ENCODE data around the gene HTRA1. TPM values are rescaled to one million over a fixed set of nuclear protein-coding genes. Genes with fewer than 3 reads are reported as not detected.

The HTRA1 gene
- total RNA-seq, 3 donors from 2014 or later = 11.0 to 122 (median 28.9) TPM

DNA sequence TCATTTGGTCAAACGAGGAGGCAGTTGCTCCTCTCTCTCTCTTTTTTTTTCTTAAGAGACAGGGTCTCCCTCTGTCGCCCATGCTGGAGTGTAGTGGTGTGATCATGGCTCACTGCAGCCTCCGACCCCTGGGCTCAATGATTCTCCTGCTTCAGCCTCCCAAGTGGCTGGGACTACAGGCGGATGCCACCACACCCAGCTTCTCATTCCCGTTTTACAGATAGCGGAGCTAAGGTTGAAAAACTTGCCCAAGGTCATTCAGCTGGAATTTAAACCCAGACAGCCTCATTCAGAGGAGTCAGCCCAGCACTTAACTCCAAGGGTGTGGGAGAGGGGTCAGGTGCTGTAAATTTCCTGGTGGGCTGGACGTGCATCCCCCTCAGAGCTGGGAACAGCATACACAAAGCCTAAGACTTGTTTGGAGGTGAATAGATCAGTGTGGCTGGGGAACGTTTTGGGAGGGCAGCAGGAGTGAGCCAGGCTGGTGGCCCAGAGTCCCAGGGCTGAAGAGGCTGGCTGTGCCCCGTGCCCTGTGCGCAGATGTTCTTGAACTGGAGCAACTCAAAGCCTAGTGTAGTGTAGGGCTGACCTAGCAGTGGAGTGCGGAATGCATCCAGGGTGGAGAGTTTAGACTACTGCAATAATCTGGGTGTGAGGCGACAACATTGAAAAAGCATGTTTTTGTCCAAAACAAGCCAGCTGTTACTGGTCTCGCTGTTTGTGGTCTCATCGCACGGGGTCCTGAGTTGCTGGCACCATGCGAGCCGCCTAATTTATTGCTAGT lies 2.3 kb downstream of the HTRA1 start:
- Histone ChIP-seq H3K36me3 (ENCODE audit: low read depth) (no peaks in the 10 kb centered on the region), H3K4me3 (no peak overlapping the region), H3K9me3 (no peaks in the 10 kb centered on the region), H3K4me1 (ENCODE audit: low read depth) (peaks cover 15% of the 10 kb centered on the region)
- no peak for DNase-seq
- intact Hi-C loops (cut with DNase I, micrococcal nuclease) = no loop called here
- TF ChIP-seq, protein P1, sequence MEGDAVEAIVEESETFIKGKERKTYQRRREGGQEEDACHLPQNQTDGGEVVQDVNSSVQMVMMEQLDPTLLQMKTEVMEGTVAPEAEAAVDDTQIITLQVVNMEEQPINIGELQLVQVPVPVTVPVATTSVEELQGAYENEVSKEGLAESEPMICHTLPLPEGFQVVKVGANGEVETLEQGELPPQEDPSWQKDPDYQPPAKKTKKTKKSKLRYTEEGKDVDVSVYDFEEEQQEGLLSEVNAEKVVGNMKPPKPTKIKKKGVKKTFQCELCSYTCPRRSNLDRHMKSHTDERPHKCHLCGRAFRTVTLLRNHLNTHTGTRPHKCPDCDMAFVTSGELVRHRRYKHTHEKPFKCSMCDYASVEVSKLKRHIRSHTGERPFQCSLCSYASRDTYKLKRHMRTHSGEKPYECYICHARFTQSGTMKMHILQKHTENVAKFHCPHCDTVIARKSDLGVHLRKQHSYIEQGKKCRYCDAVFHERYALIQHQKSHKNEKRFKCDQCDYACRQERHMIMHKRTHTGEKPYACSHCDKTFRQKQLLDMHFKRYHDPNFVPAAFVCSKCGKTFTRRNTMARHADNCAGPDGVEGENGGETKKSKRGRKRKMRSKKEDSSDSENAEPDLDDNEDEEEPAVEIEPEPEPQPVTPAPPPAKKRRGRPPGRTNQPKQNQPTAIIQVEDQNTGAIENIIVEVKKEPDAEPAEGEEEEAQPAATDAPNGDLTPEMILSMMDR (IDR thresholded peaks at IDR 0.05) = no peak
- no peak for ATAC-seq

DNA sequence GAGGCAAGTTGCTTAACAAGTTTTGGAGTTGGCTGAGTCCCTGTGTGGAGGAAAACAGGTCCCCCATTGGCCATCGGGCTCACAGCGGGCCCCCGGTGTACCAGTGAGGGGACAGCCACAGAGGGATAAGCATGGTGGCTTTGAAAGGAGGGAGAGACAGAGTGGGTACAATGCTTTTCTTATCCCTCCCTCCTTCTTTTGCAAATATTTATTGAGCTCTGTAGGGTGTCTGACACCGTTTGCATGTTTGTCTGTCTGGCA lies 2.8 kb downstream of the HTRA1 start:
- TF ChIP-seq, protein P1 (IDR thresholded peaks at IDR 0.05) = no peak
- no peak for DNase-seq
- Histone ChIP-seq H3K4me1 (ENCODE audit: low read depth) (peaks cover 15% of the 10 kb centered on the region), H3K9me3 (no peaks in the 10 kb centered on the region), H3K36me3 (ENCODE audit: low read depth) (no peaks in the 10 kb centered on the region), H3K4me3 (no peak overlapping the region)
- ATAC-seq = no peak
- intact Hi-C loops (cut with DNase I, micrococcal nuclease) = no loop called here

DNA sequence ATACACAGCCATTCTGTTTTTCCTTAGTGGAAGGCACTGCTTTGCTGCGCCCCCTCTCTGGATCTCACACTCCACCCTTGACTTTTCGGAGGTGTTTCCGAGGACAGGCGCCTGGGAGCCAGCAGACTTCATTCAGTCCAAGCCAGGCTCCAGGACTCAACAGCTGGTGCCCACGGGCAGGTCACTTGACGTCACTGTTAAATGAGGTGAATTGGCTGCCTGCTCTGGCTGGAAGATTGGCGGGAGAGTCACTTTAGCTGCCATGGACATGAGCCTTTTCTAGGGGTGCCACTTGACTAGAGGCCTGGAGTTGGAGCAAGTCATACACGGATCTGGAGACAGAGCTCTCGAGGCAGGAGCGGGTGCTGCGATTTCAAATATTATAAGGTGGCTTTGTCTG lies 3.2 kb downstream of the HTRA1 start:
- Histone ChIP-seq H3K9me3 (no peaks in the 10 kb centered on the region), H3K4me3 (no peak overlapping the region), H3K36me3 (ENCODE audit: low read depth) (no peaks in the 10 kb centered on the region), H3K4me1 (ENCODE audit: low read depth) (peaks cover 15% of the 10 kb centered on the region)
- TF ChIP-seq, protein P1 (IDR thresholded peaks at IDR 0.05) = no peak
- no peak for DNase-seq
- intact Hi-C loops (cut with DNase I, micrococcal nuclease) = no loop called here
- ATAC-seq = no peak

DNA sequence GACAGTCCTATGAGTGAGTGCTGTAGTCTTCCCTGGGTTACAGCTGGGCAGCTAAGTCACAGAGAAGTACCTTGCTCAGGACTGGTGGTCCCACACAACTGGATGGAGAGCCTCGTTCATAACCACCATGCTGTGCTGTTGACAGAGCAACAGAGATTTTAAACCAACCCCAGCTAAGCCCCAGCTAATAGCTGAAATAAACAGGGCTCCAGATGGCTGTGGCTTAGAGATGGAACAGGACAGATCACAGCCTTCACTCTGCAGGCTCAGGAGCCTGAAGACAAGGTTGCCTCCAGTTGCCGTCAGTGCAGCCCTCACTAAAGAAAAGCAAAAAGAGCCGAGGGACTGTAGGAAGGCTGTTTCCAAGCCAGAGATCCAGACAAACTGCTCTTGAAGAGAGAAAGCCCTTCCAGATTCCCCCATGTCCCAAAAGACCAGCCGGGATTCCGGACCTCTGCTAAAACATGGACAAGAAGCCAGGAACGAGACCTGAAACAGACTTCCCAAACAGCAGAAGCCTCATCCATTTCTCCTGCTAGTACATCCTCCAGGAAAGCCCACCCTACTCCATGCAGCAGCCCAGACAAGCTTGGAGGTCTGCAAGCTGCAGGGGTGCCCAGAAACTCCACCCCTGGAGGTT lies 4.2 kb downstream of the HTRA1 start:
- Histone ChIP-seq H3K4me1 (ENCODE audit: low read depth) (peaks cover 12% of the 10 kb centered on the region), H3K4me3 (no peak overlapping the region), H3K9me3 (no peaks in the 10 kb centered on the region), H3K36me3 (ENCODE audit: low read depth) (no peaks in the 10 kb centered on the region)
- ATAC-seq = no peak
- intact Hi-C loops (cut with DNase I, micrococcal nuclease) = no loop called here
- DNase-seq = no peak
- TF ChIP-seq, protein P1 (IDR thresholded peaks at IDR 0.05) = no peak

DNA sequence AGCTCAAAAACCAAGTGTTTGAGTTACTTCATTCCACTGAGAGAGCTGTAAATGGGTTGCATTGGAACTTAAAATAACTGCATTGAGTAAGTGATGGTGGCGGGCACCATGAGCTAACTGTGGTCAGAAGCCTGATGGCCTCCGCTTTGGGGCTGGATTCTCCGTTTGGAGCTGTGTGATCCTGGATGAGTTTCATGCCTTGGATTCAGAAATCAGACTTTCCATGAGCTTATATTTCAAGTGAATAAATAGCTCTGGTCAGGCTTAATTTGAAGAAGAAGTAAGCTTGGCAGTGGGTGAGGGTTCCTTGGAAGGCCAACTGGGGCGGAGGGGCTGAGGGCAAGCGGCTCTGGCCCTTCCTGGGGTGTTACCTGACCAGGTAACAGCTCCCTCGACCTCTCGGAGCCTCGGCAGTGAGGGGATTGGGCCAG lies 5.6 kb downstream of the HTRA1 start:
- intact Hi-C loops (cut with DNase I, micrococcal nuclease) = no loop called here
- no peak for ATAC-seq

More for the DNA sequence above, 5.6 kb downstream of the HTRA1 start:
- no peak overlapping the region for H3K4me3 ChIP-seq
- no peaks in the 10 kb centered on the region for H3K9me3 ChIP-seq
- TF ChIP-seq, protein P1 (IDR thresholded peaks at IDR 0.05) = no peak
- H3K4me1 ChIP-seq (ENCODE audit: low read depth) = peaks cover 6% of the 10 kb centered on the region
- no peak for DNase-seq
- no peaks in the 10 kb centered on the region for H3K36me3 ChIP-seq (ENCODE audit: low read depth)

Data from mucosa of descending colon (tissue), 3 donors.